WTC11 (cell line): ENCODE measurements around the gene CDH13.

Experiments used
- AFF4 ChIP-seq: sonication (generic); formaldehyde crosslinking; IDR thresholded peaks from 2 replicates; pipeline ENCODE4 v1.8.1; 2023; ENCODE audit warnings: mild to moderate bottlenecking, missing genetic modification reagents, borderline replicate concordance
- ATF1 ChIP-seq: sonication (generic); formaldehyde crosslinking; IDR thresholded peaks from 2 replicates; pipeline ENCODE4 v1.8.1; 2023; ENCODE audit warnings: mild to moderate bottlenecking, moderate library complexity, missing genetic modification reagents
- ESRRA ChIP-seq: sonication (generic); formaldehyde crosslinking; IDR thresholded peaks from 2 replicates; pipeline ENCODE4 v1.8.1; 2022; ENCODE audit warnings: mild to moderate bottlenecking, missing genetic modification reagents, borderline replicate concordance
- GTF2I ChIP-seq: fragments of 250-450 bp; sonication (Bioruptor Pico); conservative IDR thresholded peaks from 2 replicates; pipeline ENCODE4 v1.4.0; 2021; ENCODE audit warnings: mild to moderate bottlenecking
- MAX ChIP-seq: sonication (generic); formaldehyde crosslinking; IDR thresholded peaks from 2 replicates; pipeline ENCODE4 v1.8.0; 2022; ENCODE audit warnings: mild to moderate bottlenecking, missing genetic modification reagents
- ZBTB21 ChIP-seq: sonication (generic); formaldehyde crosslinking; IDR thresholded peaks from 2 replicates; pipeline ENCODE4 v1.8.1; 2023; ENCODE audit warnings: mild to moderate bottlenecking, missing genetic modification reagents, borderline replicate concordance
- ZBTB43 ChIP-seq: sonication (generic); formaldehyde crosslinking; IDR thresholded peaks from 2 replicates; pipeline ENCODE4 v1.8.1; 2023; ENCODE audit warnings: mild to moderate bottlenecking, missing genetic modification reagents
- ZMAT4 ChIP-seq: fragments of 250-450 bp; sonication (Bioruptor Pico); IDR thresholded peaks from 2 replicates; pipeline ENCODE4 v1.9.0; 2021; ENCODE audit warnings: mild to moderate bottlenecking
- ZNF138 ChIP-seq: sonication (generic); formaldehyde crosslinking; conservative IDR thresholded peaks from 2 replicates; pipeline ENCODE4 v1.8.1; 2022; ENCODE audit warnings: mild to moderate bottlenecking, moderate library complexity, missing genetic modification reagents
- ZNF416 ChIP-seq: fragments of 250-450 bp; sonication (Bioruptor Pico); IDR thresholded peaks from 2 replicates; pipeline ENCODE4 v1.9.0; 2021; ENCODE audit warnings: mild to moderate bottlenecking, inconsistent platforms
- ZNF423 ChIP-seq: fragments of 250-450 bp; sonication (Bioruptor Pico); IDR thresholded peaks from 2 replicates; pipeline ENCODE4 v2.1.2; 2022; ENCODE audit warnings: mild to moderate bottlenecking, moderate library complexity
- ZNF512 ChIP-seq: sonication (generic); formaldehyde crosslinking; IDR thresholded peaks from 2 replicates; pipeline ENCODE4 v1.8.1; 2022; ENCODE audit warnings: missing genetic modification reagents, borderline replicate concordance
- TF ChIP-seq, protein P1 (sequence below): fragments of 200-600 bp; IDR thresholded peaks from 2 replicates; pipeline ENCODE4 v1.8.0; 2022; ENCODE audit warnings: antibody characterized with exemption
- TF ChIP-seq, protein P2 (sequence below): sonication (generic); formaldehyde crosslinking; IDR thresholded peaks from 2 replicates; pipeline ENCODE4 v1.8.1; 2022; ENCODE audit warnings: low read depth, missing genetic modification reagents, borderline replicate concordance

DNA sequence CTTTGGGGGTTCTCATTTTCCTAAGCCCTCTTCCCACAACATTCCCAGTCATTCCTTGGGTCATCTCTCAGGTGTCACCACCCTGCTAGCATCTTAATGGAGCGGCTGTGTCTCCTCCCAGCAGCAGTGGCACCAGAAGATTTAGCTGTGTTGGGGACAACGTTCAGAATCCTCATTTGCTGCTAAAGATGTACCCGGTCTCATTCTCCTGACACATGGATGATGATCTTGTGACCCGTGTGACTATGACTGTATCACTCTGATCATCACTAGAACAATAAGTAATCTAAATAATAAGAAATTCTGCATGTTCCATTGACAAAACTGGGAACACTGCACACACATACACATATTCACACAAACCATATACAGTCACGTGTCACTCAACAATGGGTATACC is 781.2 kb downstream of the CDH13 start:
- TF ChIP-seq, protein P1, sequence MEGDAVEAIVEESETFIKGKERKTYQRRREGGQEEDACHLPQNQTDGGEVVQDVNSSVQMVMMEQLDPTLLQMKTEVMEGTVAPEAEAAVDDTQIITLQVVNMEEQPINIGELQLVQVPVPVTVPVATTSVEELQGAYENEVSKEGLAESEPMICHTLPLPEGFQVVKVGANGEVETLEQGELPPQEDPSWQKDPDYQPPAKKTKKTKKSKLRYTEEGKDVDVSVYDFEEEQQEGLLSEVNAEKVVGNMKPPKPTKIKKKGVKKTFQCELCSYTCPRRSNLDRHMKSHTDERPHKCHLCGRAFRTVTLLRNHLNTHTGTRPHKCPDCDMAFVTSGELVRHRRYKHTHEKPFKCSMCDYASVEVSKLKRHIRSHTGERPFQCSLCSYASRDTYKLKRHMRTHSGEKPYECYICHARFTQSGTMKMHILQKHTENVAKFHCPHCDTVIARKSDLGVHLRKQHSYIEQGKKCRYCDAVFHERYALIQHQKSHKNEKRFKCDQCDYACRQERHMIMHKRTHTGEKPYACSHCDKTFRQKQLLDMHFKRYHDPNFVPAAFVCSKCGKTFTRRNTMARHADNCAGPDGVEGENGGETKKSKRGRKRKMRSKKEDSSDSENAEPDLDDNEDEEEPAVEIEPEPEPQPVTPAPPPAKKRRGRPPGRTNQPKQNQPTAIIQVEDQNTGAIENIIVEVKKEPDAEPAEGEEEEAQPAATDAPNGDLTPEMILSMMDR = no peak
- TF ChIP-seq, protein P2, sequence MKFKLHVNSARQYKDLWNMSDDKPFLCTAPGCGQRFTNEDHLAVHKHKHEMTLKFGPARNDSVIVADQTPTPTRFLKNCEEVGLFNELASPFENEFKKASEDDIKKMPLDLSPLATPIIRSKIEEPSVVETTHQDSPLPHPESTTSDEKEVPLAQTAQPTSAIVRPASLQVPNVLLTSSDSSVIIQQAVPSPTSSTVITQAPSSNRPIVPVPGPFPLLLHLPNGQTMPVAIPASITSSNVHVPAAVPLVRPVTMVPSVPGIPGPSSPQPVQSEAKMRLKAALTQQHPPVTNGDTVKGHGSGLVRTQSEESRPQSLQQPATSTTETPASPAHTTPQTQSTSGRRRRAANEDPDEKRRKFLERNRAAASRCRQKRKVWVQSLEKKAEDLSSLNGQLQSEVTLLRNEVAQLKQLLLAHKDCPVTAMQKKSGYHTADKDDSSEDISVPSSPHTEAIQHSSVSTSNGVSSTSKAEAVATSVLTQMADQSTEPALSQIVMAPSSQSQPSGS = no peak
- TF ChIP-seq ZBTB43 = no peak
- no peak for TF ChIP-seq ZNF512
- TF ChIP-seq ZNF423 (CRISPR knock-in tag) = no peak
- TF ChIP-seq MAX = no peak
- TF ChIP-seq ESRRA = no peak
- no peak for TF ChIP-seq ZNF416 (CRISPR knock-in tag)
- TF ChIP-seq ZNF138 = no peak
- TF ChIP-seq ZMAT4 = no peak
- TF ChIP-seq ATF1 (CRISPR knock-in tag) = no peak
- no peak for TF ChIP-seq ZBTB21
- no peak for TF ChIP-seq GTF2I (CRISPR knock-in tag)
- no peak for TF ChIP-seq AFF4 (CRISPR knock-in tag)
